ENCODE data around the gene ZDHHC14.

Gene ZDHHC14

DNA sequence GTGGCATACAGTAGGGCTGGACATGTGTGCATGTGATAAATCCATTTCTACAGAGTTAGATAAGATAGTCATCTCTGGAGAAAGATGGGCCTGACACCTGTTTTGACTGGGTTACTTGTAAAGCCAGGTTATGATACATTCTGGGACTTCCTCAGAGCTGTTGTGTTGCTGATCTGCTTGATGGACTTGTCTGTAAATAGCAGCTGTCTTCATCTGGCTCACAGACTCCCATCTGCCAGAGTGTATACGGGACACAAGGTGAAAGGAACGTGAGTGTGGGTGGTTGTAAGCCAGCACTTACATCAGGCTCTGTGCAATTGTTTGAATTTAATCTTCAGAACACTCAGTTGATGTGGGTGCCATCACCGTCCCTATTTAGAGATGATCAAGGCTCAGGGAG is 49.8 kb downstream of the ZDHHC14 start:
- Histone ChIP-seq H3K36me3 (ENCODE audit: control insufficient read depth, low read length) (no peaks in the 10 kb centered on the region), H3K27me3 (ENCODE audit: control insufficient read depth, low read length) (peaks cover 25% of the 10 kb centered on the region), H3K79me2 (ENCODE audit: control insufficient read depth, low read length) (no peaks in the 10 kb centered on the region), H4K20me1 (ENCODE audit: control insufficient read depth, insufficient read depth, low read depth, low read length) (no peaks in the 10 kb centered on the region; the same call in 1 of the 2 replicates), H3K27ac (ENCODE audit: low read depth, low read length) (no peak overlapping the region), H3F3A (ENCODE audit: control insufficient read depth, insufficient read depth) (no peaks in the 10 kb centered on the region), H3K4me1 (ENCODE audit: control insufficient read depth, low read length) (no peaks in the 10 kb centered on the region), H3K9me2 (replicated peaks; ENCODE audit: control insufficient read depth, low read length) (no peaks in the 10 kb centered on the region), H3K4me2 (ENCODE audit: low read length) (no peak overlapping the region), H3K9me3 (ENCODE audit: control insufficient read depth, insufficient read depth, low read length) (no peaks in the 10 kb centered on the region), H3K4me3 (ENCODE audit: low read length) (no peak overlapping the region)
- TF ChIP-seq EZH2phosphoT487 (IDR thresholded peaks at IDR 0.05; ENCODE audit: borderline replicate concordance, low read length) = no peak
- TF ChIP-seq, protein P1, sequence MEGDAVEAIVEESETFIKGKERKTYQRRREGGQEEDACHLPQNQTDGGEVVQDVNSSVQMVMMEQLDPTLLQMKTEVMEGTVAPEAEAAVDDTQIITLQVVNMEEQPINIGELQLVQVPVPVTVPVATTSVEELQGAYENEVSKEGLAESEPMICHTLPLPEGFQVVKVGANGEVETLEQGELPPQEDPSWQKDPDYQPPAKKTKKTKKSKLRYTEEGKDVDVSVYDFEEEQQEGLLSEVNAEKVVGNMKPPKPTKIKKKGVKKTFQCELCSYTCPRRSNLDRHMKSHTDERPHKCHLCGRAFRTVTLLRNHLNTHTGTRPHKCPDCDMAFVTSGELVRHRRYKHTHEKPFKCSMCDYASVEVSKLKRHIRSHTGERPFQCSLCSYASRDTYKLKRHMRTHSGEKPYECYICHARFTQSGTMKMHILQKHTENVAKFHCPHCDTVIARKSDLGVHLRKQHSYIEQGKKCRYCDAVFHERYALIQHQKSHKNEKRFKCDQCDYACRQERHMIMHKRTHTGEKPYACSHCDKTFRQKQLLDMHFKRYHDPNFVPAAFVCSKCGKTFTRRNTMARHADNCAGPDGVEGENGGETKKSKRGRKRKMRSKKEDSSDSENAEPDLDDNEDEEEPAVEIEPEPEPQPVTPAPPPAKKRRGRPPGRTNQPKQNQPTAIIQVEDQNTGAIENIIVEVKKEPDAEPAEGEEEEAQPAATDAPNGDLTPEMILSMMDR (IDR thresholded peaks at IDR 0.05; ENCODE audit: low read depth, low read length, poor library complexity, severe bottlenecking) = no peak

DNA sequence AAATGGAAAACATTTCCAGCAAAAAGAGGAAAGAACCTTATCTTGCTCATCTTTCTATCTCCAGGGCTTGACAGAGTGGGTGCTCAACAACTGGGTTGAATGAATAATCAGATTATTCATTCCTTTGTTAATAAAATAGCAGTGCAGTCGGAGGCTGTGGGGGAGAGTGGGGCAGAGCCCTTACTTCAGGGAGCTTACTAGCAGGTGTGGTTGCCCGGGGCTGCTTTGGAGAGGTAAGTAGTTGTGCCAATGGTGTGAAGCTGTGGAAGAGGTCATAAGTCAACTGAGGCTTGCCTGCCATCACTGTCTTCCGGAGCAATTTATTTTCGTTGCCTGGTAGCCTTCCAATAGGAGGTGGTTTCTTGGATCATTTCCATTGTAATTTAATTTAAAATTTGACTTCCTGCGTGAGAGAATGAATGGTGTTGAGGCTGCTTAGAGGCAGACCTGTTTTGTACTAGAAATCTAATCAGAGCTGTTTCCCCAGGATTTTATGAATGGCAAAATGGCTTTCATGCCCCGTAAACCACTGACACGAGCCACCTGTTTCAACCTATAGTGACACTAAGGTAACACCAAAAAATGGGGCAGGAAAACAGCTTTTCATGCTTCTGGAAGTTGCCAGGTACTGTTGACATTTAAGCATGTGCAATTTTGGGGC is 51.4 kb downstream of the ZDHHC14 start:
- Histone ChIP-seq H4K20me1 (ENCODE audit: control insufficient read depth, insufficient read depth, low read depth, low read length) (no peaks in the 10 kb centered on the region; the same call in 1 of the 2 replicates), H3K27ac (ENCODE audit: low read depth, low read length) (no peak overlapping the region), H3K4me3 (ENCODE audit: low read length) (no peak overlapping the region), H3K27me3 (ENCODE audit: control insufficient read depth, low read length) (peaks cover 25% of the 10 kb centered on the region), H3F3A (ENCODE audit: control insufficient read depth, insufficient read depth) (no peaks in the 10 kb centered on the region), H3K4me1 (ENCODE audit: control insufficient read depth, low read length) (no peaks in the 10 kb centered on the region), H3K4me2 (ENCODE audit: low read length) (no peak overlapping the region), H3K9me2 (replicated peaks; ENCODE audit: control insufficient read depth, low read length) (no peaks in the 10 kb centered on the region), H3K9me3 (ENCODE audit: control insufficient read depth, insufficient read depth, low read length) (no peaks in the 10 kb centered on the region), H3K36me3 (ENCODE audit: control insufficient read depth, low read length) (no peaks in the 10 kb centered on the region), H3K79me2 (ENCODE audit: control insufficient read depth, low read length) (no peaks in the 10 kb centered on the region)
- TF ChIP-seq, protein P1 (IDR thresholded peaks at IDR 0.05; ENCODE audit: low read depth, low read length, poor library complexity, severe bottlenecking) = no peak
- TF ChIP-seq EZH2phosphoT487 (IDR thresholded peaks at IDR 0.05; ENCODE audit: borderline replicate concordance, low read length) = no peak

DNA sequence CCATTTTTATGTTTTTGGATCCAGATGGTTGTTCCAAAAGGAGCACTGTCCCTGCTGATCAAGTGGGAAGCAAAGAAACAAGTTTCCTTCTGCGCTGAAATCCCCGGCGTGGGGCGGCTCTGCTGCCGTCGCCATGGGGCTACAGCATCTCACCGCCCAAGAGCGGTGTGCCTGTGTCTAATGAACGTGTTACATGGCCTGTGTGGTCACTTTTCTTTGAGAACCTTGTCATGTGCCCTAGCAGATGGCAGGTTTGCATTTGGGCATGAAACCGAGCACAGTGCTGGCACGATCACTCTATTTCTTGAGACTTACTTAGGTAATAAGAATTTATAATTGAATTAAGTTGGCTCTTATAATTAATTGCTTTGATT is 51.9 kb downstream of the ZDHHC14 start:
- Histone ChIP-seq H3K9me2 (replicated peaks; ENCODE audit: control insufficient read depth, low read length) (no peaks in the 10 kb centered on the region), H3F3A (ENCODE audit: control insufficient read depth, insufficient read depth) (no peaks in the 10 kb centered on the region), H3K79me2 (ENCODE audit: control insufficient read depth, low read length) (no peaks in the 10 kb centered on the region), H3K9me3 (ENCODE audit: control insufficient read depth, insufficient read depth, low read length) (no peaks in the 10 kb centered on the region), H3K4me3 (ENCODE audit: low read length) (no peak overlapping the region), H3K4me2 (ENCODE audit: low read length) (no peak overlapping the region), H3K4me1 (ENCODE audit: control insufficient read depth, low read length) (no peaks in the 10 kb centered on the region), H3K36me3 (ENCODE audit: control insufficient read depth, low read length) (no peaks in the 10 kb centered on the region), H3K27ac (ENCODE audit: low read depth, low read length) (no peak overlapping the region), H3K27me3 (ENCODE audit: control insufficient read depth, low read length) (peaks cover 21% of the 10 kb centered on the region), H4K20me1 (ENCODE audit: control insufficient read depth, insufficient read depth, low read depth, low read length) (no peaks in the 10 kb centered on the region; the same call in 1 of the 2 replicates)
- TF ChIP-seq EZH2phosphoT487 (IDR thresholded peaks at IDR 0.05; ENCODE audit: borderline replicate concordance, low read length) = no peak
- TF ChIP-seq, protein P1 (IDR thresholded peaks at IDR 0.05; ENCODE audit: low read depth, low read length, poor library complexity, severe bottlenecking) = no peak
